SK-N-SH (cell line): ENCODE measurements around the gene SPINK9. TPM values are rescaled to one million over a fixed set of nuclear protein-coding genes. Genes with fewer than 3 reads are reported as not detected.

Source experiments
- CTCF ChIA-PET: fragments of 300-600, 350-600 bp; formaldehyde crosslinking; extraction: SDS; loops from one replicate; lab custom pipeline; 2021; lab: Yijun Ruan, JAX
- POLR2A ChIA-PET: fragments of 350-600 bp; sonication (Branson Sonifier 250); formaldehyde crosslinking; extraction: SDS; loops from one replicate; lab custom pipeline; 2020; ENCODE audit warnings: antibody characterized with exemption, inconsistent platforms; lab: Yijun Ruan, JAX
- DNase-seq: peaks from one replicate; pipeline ENCODE4 v3.0.0; 2012
- H2AFZ ChIP-seq: fragments of 200-600 bp; sonication (generic); 2 replicates; pipeline ENCODE4 v1.8.1; 2016; ENCODE audit warnings: antibody characterized with exemption, mild to moderate bottlenecking, low read depth
- H3F3A ChIP-seq: fragments of 200-600 bp; sonication (generic); replicated peaks from 2 replicates; pipeline ENCODE3; 2016; ENCODE audit warnings: antibody characterized with exemption, mild to moderate bottlenecking; ENCODE audit not compliant: insufficient read depth
- H3K27ac ChIP-seq, 2 experiments: fragments of 200-500 bp in 1 of 2; fragments of 200-600 bp in 1 of 2; sonication (Bioruptor generic) in 1 of 2; sonication (generic), shearing (Covaris generic) in 1 of 2; 2 replicates each; pipeline versions ENCODE4 v1.5.1 to v1.6.1; 2014 to 2016; ENCODE audit warnings: low read depth in 2 of 2, inconsistent platforms in 1 of 2, low read length in 1 of 2, mild to moderate bottlenecking in 1 of 2, mixed read lengths in 1 of 2
- H3K27me3 ChIP-seq: fragments of 200-600 bp; sonication (generic), shearing (Covaris generic); 2 replicates; pipeline ENCODE4 v1.6.1; 2016; ENCODE audit warnings: mixed run types; ENCODE audit not compliant: insufficient read depth
- H3K36me3 ChIP-seq, 2 experiments: fragments of 200-500 bp in 1 of 2; fragments of 200-600 bp in 1 of 2; sonication (Bioruptor generic) in 1 of 2; sonication (generic) in 1 of 2; replicated peaks in 1 of 2; 2 replicates each; pipeline versions ENCODE3 to v1.5.1; 2014 to 2016; ENCODE audit warnings: low read length in 1 of 2, mild to moderate bottlenecking in 1 of 2; ENCODE audit not compliant: insufficient read depth in 2 of 2, control insufficient read depth in 1 of 2
- H3K4me1 ChIP-seq, 2 experiments: fragments of 200-500 bp in 1 of 2; fragments of 200-600 bp in 1 of 2; sonication (Bioruptor generic) in 1 of 2; sonication (generic), shearing (Covaris generic) in 1 of 2; 2 replicates each; pipeline versions ENCODE4 v1.5.1 to v1.6.1; 2014 to 2016; ENCODE audit warnings: low read depth in 1 of 2, low read length in 1 of 2, mixed run types in 1 of 2; ENCODE audit not compliant: insufficient read depth in 2 of 2, control insufficient read depth in 1 of 2
- H3K4me2 ChIP-seq: fragments of 200-600 bp; sonication (generic), shearing (Covaris generic); 2 replicates; pipeline ENCODE4 v1.6.1; 2017; ENCODE audit warnings: mixed run types
- H3K4me3 ChIP-seq, 2 experiments: fragments of 200-500 bp in 1 of 2; fragments of 200-600 bp in 1 of 2; sonication (Bioruptor generic) in 1 of 2; sonication (generic), shearing (Covaris generic) in 1 of 2; 2 replicates each; pipeline versions ENCODE4 v1.5.1 to v1.8.1; 2014 to 2016; ENCODE audit warnings: low read depth in 2 of 2, inconsistent platforms in 1 of 2, low read length in 1 of 2, mild to moderate bottlenecking in 1 of 2, mixed read lengths in 1 of 2, moderate library complexity in 1 of 2
- H3K79me2 ChIP-seq: fragments of 200-600 bp; sonication (generic); 2 replicates; pipeline ENCODE4 v1.8.1; 2017; ENCODE audit warnings: mild to moderate bottlenecking; ENCODE audit not compliant: insufficient read depth
- H3K9ac ChIP-seq: fragments of 200-600 bp; sonication (generic); 2 replicates; pipeline ENCODE4 v1.6.1; 2017; ENCODE audit warnings: mixed run types
- H3K9me2 ChIP-seq: fragments of 200-600 bp; sonication (generic); 2 replicates; pipeline ENCODE4 v1.6.1; 2017; ENCODE audit warnings: mixed run types
- H3K9me3 ChIP-seq: fragments of 200-600 bp; sonication (generic); 2 replicates; pipeline ENCODE4 v1.6.1; 2017; ENCODE audit warnings: mixed run types, mild to moderate bottlenecking, moderate library complexity
- H4K20me1 ChIP-seq: fragments of 200-600 bp; sonication (generic); 2 replicates; pipeline ENCODE4 v1.6.1; 2017; ENCODE audit warnings: mild to moderate bottlenecking, mixed run types; ENCODE audit not compliant: insufficient read depth
- CTCF ChIP-seq: fragments of 200-600 bp; sonication (generic); IDR thresholded peaks from 2 replicates; pipeline ENCODE4 v1.6.1; 2017; ENCODE audit warnings: antibody characterized with exemption, mild to moderate bottlenecking, moderate library complexity
- EP300 ChIP-seq, 2 experiments: IDR thresholded peaks; 2 replicates each; pipeline versions ENCODE4 v1.4.0 to v1.6.1; 2012; ENCODE audit warnings: borderline replicate concordance in 1 of 2, low read depth in 1 of 2, low read length in 1 of 2
- EZH2phosphoT487 ChIP-seq: fragments of 200-600 bp; sonication (generic); IDR thresholded peaks from 2 replicates; pipeline ENCODE4 v1.6.1; 2017; ENCODE audit warnings: low read depth, mixed run types, mild to moderate bottlenecking, antibody characterized with exemption, moderate library complexity, borderline replicate concordance
- FOXM1 ChIP-seq: IDR thresholded peaks from 2 replicates; pipeline ENCODE4 v1.4.0; 2012; ENCODE audit warnings: low read depth, mild to moderate bottlenecking
- GATA2 ChIP-seq: sonication (generic); formaldehyde crosslinking; IDR thresholded peaks from 2 replicates; pipeline ENCODE4 v1.5.0; 2020; ENCODE audit warnings: mild to moderate bottlenecking, missing genetic modification reagents
- JUND ChIP-seq: IDR thresholded peaks from 2 replicates; pipeline ENCODE4 v1.4.0; 2012
- MAX ChIP-seq: IDR thresholded peaks from 2 replicates; pipeline ENCODE4 v1.4.0; 2012; ENCODE audit warnings: low read depth
- MEF2A ChIP-seq: IDR thresholded peaks from 2 replicates; pipeline ENCODE4 v1.4.0; 2012; ENCODE audit warnings: low read depth, borderline replicate concordance
- MXI1 ChIP-seq: IDR thresholded peaks from 2 replicates; pipeline ENCODE4 v1.6.1; 2012; ENCODE audit warnings: mild to moderate bottlenecking, low read depth, low read length, improper control_type of control experiment
- NRF1 ChIP-seq: IDR thresholded peaks from 2 replicates; pipeline ENCODE4 v1.6.1; 2012; ENCODE audit warnings: low read depth, mild to moderate bottlenecking, low read length
- PBX3 ChIP-seq: IDR thresholded peaks from 2 replicates; pipeline ENCODE4; 2012
- RAD21 ChIP-seq: IDR thresholded peaks from 2 replicates; pipeline ENCODE4 v1.6.1; 2012; ENCODE audit warnings: mild to moderate bottlenecking, low read length
- RXRA ChIP-seq: IDR thresholded peaks from 2 replicates; pipeline ENCODE4 v1.4.0; 2012; ENCODE audit warnings: low read depth, mild to moderate bottlenecking, borderline replicate concordance
- TCF12 ChIP-seq: IDR thresholded peaks from 2 replicates; pipeline ENCODE4 v1.4.0; 2012
- YY1 ChIP-seq: IDR thresholded peaks from 2 replicates; pipeline ENCODE4 v1.4.0; 2012; ENCODE audit warnings: low read depth, mild to moderate bottlenecking
- ZBTB33 ChIP-seq: IDR thresholded peaks from 2 replicates; pipeline ENCODE4 v1.4.0; 2012; ENCODE audit warnings: low read depth, borderline replicate concordance
- WGBS: methylation state at CpG from one replicate; pipeline ENCODE4 v1.1.6; 2017; ENCODE audit warnings: low lambda C conversion rate; 5-methylcytosine and 5-hydroxymethylcytosine counted together
- polyA plus RNA-seq, 3 experiments: library from polyadenylated mRNA; depleted of rRNA; stranded (reverse); fragments of >200 nt; gene quantifications; 2 replicates each; pipeline ENCODE4 v1.2.3, GENCODE V29; 2012

The SPINK9 gene
- polyA plus RNA-seq, 1 of the 3 experiments (the other 2 are of a cell fraction): not detected

GRCh38 chr5:148378670-148379069, 43.3 kb downstream of the SPINK9 start:
- no peaks in the 10 kb centered on the region for H3K27me3 ChIP-seq
- no peaks in the 10 kb centered on the region for H3K9me2 ChIP-seq
- H3K27ac ChIP-seq: no peak overlapping the region
- H3F3A ChIP-seq: no peaks in the 10 kb centered on the region
- H3K4me1 ChIP-seq: peaks cover 0 to 3% of the 10 kb centered on the region in 2 experiments; a peak in 1 of 4 replicates
- H4K20me1 ChIP-seq: no peaks in the 10 kb centered on the region
- CTCF ChIA-PET: no interaction called here
- no peak overlapping the region for H3K4me3 ChIP-seq
- H3K4me2 ChIP-seq: no peak overlapping the region
- WGBS: 90% methylated on average over 3 of the region's 3 CpGs
- H3K36me3 ChIP-seq: peaks cover 0 to 2% of the 10 kb centered on the region in 2 experiments
- no peak overlapping the region for H2AFZ ChIP-seq
- no peaks in the 10 kb centered on the region for H3K9me3 ChIP-seq
- no peak overlapping the region for H3K9ac ChIP-seq
- POLR2A ChIA-PET: no interaction called here
- no peak for TF ChIP-seq MAX
- TF ChIP-seq RAD21: no peak
- TF ChIP-seq ZBTB33: no peak
- no peak for TF ChIP-seq NRF1
- no peak for TF ChIP-seq RXRA
- TF ChIP-seq PBX3: no peak
- TF ChIP-seq MEF2A: no peak
- no peak for TF ChIP-seq MXI1
- TF ChIP-seq GATA2: no peak
- no peak for TF ChIP-seq FOXM1
- TF ChIP-seq TCF12: no peak
- no peak for TF ChIP-seq YY1
- no peak for DNase-seq
- no peaks in the 10 kb centered on the region for H3K79me2 ChIP-seq

- H3K9me3 ChIP-seq: no peaks in the 10 kb centered on the region
- H3F3A ChIP-seq: no peaks in the 10 kb centered on the region
- H3K4me1 ChIP-seq: peaks cover 0 to 3% of the 10 kb centered on the region in 2 experiments; a peak in 1 of 4 replicates
- no peak overlapping the region for H2AFZ ChIP-seq
- ChIA-PET POLR2A (no interaction called here), CTCF (interaction anchor here (0.7 kb wide), 1 partner anchor 88 kb away, joined by 5 read pairs; no protein-coding TSS in a partner anchor)
- no peaks in the 10 kb centered on the region for H3K27me3 ChIP-seq
- H3K36me3 ChIP-seq: peaks cover 0 to 2% of the 10 kb centered on the region in 2 experiments
- H3K27ac ChIP-seq: no peak overlapping the region
- H3K9ac ChIP-seq: no peak overlapping the region
- no peak overlapping the region for H3K4me3 ChIP-seq
- TF ChIP-seq EP300 (IDR thresholded peaks at IDR 0.05; ENCODE audit: borderline replicate concordance in 1 of 2, low read depth in 1 of 2, low read length in 1 of 2) (no peak), MEF2A (no peak), NRF1 (no peak), CTCF (no peak), JUND (no peak), EZH2phosphoT487 (no peak)
- TF ChIP-seq, all 33 proteins: peak for 0
- no peaks in the 10 kb centered on the region for H3K9me2 ChIP-seq
- H4K20me1 ChIP-seq: no peaks in the 10 kb centered on the region
- H3K79me2 ChIP-seq: peaks cover 6% of the 10 kb centered on the region
- DNase-seq: no peak
- no peak overlapping the region for H3K4me2 ChIP-seq
Observed at GRCh38 chr5:148379340-148379739, 44.0 kb downstream of the SPINK9 start.
